ENCODE measurements around the gene IGFN1. TPM values are rescaled to one million over a fixed set of nuclear protein-coding genes. Genes with fewer than 3 reads are reported as not detected.
A peak's percentile ranks its signal among the peaks of the same experiment; 100 is the strongest.

IGFN1 gene
- total RNA-seq, 2 donors from 2014 or later, result not detected

DNA sequence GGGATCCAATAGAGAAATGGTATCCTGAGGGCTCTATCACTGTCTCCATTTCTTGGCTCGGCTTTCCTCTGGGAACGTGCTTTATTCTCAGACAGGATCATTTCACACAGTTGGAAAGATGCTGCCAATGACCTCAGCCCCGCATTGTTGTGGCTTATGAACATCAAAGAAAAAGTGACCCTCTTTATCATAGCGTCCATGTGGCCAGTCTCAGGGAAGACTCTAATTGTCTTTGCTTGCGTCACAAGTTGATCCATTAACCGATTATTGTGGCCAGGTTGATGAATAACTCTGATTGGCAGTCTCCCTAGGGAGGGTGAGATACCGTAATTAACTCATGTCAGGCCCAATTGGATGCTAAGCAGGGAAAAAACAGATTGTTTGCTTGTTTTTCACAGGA is 26.0 kb upstream of the IGFN1 start:
- Histone ChIP-seq H3K9me3 (no peaks in the 10 kb centered on the region), H3K4me1 (ENCODE audit: control insufficient read depth in 1 of 2, low read depth in 2 of 2) (no peaks in the 10 kb centered on the region), H3K36me3 (no peaks in the 10 kb centered on the region), H3K4me3 (no peak overlapping the region), H3K27me3 (replicated peaks; ENCODE audit: insufficient read depth) (no peaks in the 10 kb centered on the region), H3K27ac (no peak overlapping the region)
- no peak for DNase-seq (ENCODE audit: low spot score)
- ATAC-seq (ENCODE audit: insufficient number of reproducible peaks, low FRiP score, low read depth), result no peak
- TF ChIP-seq, protein P1, sequence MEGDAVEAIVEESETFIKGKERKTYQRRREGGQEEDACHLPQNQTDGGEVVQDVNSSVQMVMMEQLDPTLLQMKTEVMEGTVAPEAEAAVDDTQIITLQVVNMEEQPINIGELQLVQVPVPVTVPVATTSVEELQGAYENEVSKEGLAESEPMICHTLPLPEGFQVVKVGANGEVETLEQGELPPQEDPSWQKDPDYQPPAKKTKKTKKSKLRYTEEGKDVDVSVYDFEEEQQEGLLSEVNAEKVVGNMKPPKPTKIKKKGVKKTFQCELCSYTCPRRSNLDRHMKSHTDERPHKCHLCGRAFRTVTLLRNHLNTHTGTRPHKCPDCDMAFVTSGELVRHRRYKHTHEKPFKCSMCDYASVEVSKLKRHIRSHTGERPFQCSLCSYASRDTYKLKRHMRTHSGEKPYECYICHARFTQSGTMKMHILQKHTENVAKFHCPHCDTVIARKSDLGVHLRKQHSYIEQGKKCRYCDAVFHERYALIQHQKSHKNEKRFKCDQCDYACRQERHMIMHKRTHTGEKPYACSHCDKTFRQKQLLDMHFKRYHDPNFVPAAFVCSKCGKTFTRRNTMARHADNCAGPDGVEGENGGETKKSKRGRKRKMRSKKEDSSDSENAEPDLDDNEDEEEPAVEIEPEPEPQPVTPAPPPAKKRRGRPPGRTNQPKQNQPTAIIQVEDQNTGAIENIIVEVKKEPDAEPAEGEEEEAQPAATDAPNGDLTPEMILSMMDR (IDR thresholded peaks at IDR 0.05), result no peak

DNA sequence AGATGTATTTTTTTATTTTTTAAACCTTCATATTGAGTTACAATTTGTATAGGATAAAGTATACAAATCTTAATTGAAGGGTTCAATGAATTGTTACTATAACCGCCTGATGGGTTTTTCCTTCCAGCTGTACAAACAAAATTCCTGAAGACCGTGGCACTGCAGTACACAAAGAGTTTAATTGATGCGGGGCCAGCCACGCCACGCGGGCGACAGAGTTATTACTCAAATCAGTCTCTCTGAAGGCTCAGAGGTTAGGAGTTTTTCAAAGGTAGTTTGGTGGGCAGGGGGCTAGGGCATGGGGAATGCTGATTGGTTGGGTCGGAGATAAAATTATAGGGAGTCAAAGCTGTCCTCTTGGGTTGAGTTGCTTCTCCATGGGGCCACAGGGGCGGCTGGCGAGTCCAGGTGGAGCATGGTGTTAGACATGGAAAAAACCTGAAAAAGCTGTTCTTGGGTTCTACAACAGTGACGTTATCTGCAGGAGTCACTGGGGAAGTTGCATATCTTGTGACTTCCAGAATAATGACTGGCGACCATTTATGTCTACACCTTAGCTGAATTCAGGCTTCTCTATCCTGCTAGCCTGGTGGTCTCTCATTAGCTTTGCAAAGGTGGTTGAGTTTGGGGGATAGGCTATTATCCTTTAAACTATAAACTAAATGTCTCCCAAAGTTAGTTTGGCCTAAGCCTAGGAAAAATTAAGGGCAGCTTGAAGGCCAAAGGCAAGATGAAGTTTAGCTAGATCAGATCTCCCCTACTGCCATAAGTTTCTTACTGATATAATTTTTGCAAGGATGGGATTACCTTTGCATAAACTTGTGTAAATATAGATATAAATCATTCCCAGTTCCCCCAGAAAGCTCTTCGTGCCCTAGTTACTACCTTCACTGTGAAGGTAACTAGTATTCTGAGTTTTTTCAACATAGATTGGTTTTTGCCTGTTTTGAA is 23.3 kb upstream of the IGFN1 start:
- H3K36me3 ChIP-seq, result no peaks in the 10 kb centered on the region
- H3K27ac ChIP-seq, result no peak overlapping the region
- DNase-seq (ENCODE audit: low spot score), result no peak
- TF ChIP-seq, protein P1 (IDR thresholded peaks at IDR 0.05), result no peak
- no peaks in the 10 kb centered on the region for H3K9me3 ChIP-seq
- no peak overlapping the region for H3K4me3 ChIP-seq
- ATAC-seq (ENCODE audit: insufficient number of reproducible peaks, low FRiP score, low read depth), result no peak
- H3K27me3 ChIP-seq (replicated peaks; ENCODE audit: insufficient read depth), result no peaks in the 10 kb centered on the region
- H3K4me1 ChIP-seq (ENCODE audit: control insufficient read depth in 1 of 2, low read depth in 2 of 2), result no peaks in the 10 kb centered on the region

DNA sequence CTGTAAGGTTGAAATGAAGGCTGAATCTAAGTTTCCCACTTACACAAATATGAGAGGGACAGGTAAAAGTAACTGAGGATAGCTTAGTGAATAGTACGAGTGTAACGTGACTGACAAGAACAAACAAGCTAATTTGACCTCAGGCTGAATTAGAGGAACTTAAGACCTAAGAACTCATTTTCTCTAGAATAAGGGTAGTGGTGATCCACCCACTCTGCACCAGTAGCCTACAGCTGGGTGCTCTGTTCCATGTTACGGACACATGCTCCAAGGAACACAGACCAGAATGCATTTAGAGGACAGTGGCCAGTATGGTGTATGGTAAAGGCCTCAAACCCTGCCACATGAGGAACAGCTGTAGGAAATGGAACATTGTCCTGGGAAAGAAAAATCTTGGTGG is 21.4 kb upstream of the IGFN1 start:
- no peaks in the 10 kb centered on the region for H3K36me3 ChIP-seq
- no peaks in the 10 kb centered on the region for H3K27me3 ChIP-seq (replicated peaks; ENCODE audit: insufficient read depth)
- no peaks in the 10 kb centered on the region for H3K4me1 ChIP-seq (ENCODE audit: control insufficient read depth in 1 of 2, low read depth in 2 of 2)
- ATAC-seq (ENCODE audit: insufficient number of reproducible peaks, low FRiP score, low read depth) (no peak), DNase-seq (ENCODE audit: low spot score) (no peak)
- no peak overlapping the region for H3K27ac ChIP-seq
- TF ChIP-seq, protein P1 (IDR thresholded peaks at IDR 0.05), result no peak
- no peak overlapping the region for H3K4me3 ChIP-seq
- H3K9me3 ChIP-seq, result no peaks in the 10 kb centered on the region

DNA sequence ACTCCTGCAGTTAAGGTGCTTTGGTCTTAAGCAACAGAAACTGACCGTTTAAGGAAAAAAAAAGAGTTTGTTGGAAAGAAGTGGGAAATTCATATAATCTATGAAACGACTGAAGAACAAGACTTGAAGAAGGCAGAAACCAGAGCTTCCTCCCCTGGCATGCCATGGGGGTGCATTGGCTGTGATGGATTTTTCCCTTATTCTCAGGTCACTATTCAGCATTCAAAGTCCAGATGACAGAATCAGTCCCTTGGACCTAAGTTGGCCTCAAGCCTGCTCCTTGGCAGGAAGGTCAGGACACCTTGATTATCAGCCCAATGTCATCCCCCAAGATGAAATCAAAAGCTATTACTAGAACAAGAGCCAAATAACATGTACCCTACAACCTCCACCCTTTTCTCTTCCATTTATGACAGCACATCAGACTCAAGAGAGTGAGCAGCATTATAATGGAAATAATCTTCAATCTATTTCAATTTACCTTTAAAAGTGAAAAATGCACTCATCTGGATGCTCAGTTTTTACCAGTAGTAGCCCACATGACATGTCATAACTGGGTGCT is 20.6 kb upstream of the IGFN1 start:
- Histone ChIP-seq H3K4me1 (ENCODE audit: control insufficient read depth in 1 of 2, low read depth in 2 of 2) (no peaks in the 10 kb centered on the region), H3K27ac (peak overlapping the region in 1 of 2 donors; percentile 77), H3K36me3 (no peaks in the 10 kb centered on the region), H3K4me3 (peak overlapping the region; percentile 98), H3K27me3 (replicated peaks; ENCODE audit: insufficient read depth) (no peaks in the 10 kb centered on the region), H3K9me3 (no peaks in the 10 kb centered on the region)
- DNase-seq (ENCODE audit: low spot score), result no peak
- ATAC-seq (ENCODE audit: insufficient number of reproducible peaks, low FRiP score, low read depth), result no peak
- TF ChIP-seq, protein P1 (IDR thresholded peaks at IDR 0.05), result no peak

DNA sequence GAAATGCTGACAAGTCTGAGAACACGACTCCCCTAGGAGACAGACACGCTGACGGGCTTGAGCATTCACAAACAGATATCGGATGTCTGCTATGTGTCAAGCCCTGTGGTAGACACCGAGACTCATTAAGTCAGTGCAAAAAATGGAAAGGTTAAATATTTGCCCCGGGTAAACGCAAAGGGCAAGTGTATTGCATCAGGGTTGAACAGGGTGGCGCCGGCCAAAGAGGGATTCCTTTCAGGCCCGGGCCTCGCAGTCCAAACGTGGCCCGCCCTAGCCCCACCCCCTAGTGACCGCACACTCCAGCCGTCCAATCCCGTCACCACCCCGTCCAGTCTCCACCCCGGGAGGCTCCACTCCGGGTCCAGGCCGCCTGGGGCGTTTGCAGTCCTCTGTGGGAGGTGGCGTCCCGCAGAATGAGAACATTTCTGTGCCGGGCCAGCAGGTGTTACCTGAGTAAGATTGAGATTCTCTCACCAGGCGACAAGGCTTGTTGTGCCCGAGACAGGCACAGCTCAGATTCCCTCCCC is 20.0 kb upstream of the IGFN1 start:
- no peaks in the 10 kb centered on the region for H3K4me1 ChIP-seq (ENCODE audit: control insufficient read depth in 1 of 2, low read depth in 2 of 2)
- peak; percentile 77 for DNase-seq (ENCODE audit: low spot score)
- H3K27ac ChIP-seq, result peak overlapping the region; percentile 71 to 77
- peak; percentile 89 for ATAC-seq (ENCODE audit: insufficient number of reproducible peaks, low FRiP score, low read depth)
- no peaks in the 10 kb centered on the region for H3K9me3 ChIP-seq
- H3K27me3 ChIP-seq (replicated peaks; ENCODE audit: insufficient read depth), result no peaks in the 10 kb centered on the region
- H3K4me3 ChIP-seq, result peak overlapping the region; percentile 98
- TF ChIP-seq, protein P1 (IDR thresholded peaks at IDR 0.05), result no peak
- H3K36me3 ChIP-seq, result no peaks in the 10 kb centered on the region
